Measurements from ENCODE around the gene HNRNPH1. TPM values are rescaled to one million over a fixed set of nuclear protein-coding genes. Genes with fewer than 3 reads are reported as not detected.
A peak's percentile ranks its signal among the peaks of the same experiment; 100 is the strongest.

HNRNPH1 gene
- total and polyA plus RNA-seq, 2 of the 13 experiments (the other 11 are each of a cell fraction or from before 2014, with no cell fraction given), result 382 to 1,064 TPM

GRCh38 chr5:179623906-179624741, 653 bp upstream of the HNRNPH1 start (continued):
- 0 out of 2 replicates have a peak, but pooled peaks have one; percentile 13 for TF ChIP-seq ETV5 (CRISPR knock-in tag; IDR thresholded peaks at IDR 0.05; ENCODE audit: borderline replicate concordance)
- TF ChIP-seq ZNF362 (CRISPR knock-in tag; IDR thresholded peaks at IDR 0.05; ENCODE audit: borderline replicate concordance), result peak; percentile 65; the same call in 1 of the 2 replicates
- peak; percentile 81 for TF ChIP-seq MAX (IDR thresholded peaks at IDR 0.05)
- no peak for TF ChIP-seq ZNF619 (CRISPR knock-in tag; IDR thresholded peaks at IDR 0.05)
- peak; percentile 80; the same call in 1 of the 2 replicates for TF ChIP-seq UBTF (CRISPR knock-in tag; IDR thresholded peaks at IDR 0.05)
- peak; percentile 72 for TF ChIP-seq PHF8 (CRISPR knock-in tag; IDR thresholded peaks at IDR 0.05)
- TF ChIP-seq E2F1 (CRISPR knock-in tag; IDR thresholded peaks at IDR 0.05), result peak; percentile 56; the same call in 1 of the 2 replicates
- peak; percentile 54; the same call in 1 of the 2 replicates for TF ChIP-seq ZNF564 (CRISPR knock-in tag; IDR thresholded peaks at IDR 0.05)
- no peak for TF ChIP-seq ATF4 (CRISPR knock-in tag; IDR thresholded peaks at IDR 0.05)
- 0 out of 2 replicates have a peak, but pooled peaks have one; percentile 37 for TF ChIP-seq IKZF5 (CRISPR knock-in tag; IDR thresholded peaks at IDR 0.05)
- TF ChIP-seq HMGA1 (CRISPR knock-in tag; conservative IDR thresholded peaks at IDR 0.05), result no peak
- peak; percentile 3; the same call in 1 of the 2 replicates for TF ChIP-seq CEBPG (CRISPR knock-in tag; IDR thresholded peaks at IDR 0.05)
- no peak for TF ChIP-seq SCMH1 (CRISPR knock-in tag; IDR thresholded peaks at IDR 0.05; ENCODE audit: borderline replicate concordance)
- peak; percentile 63; the same call in 1 of the 2 replicates for TF ChIP-seq ZNF333 (CRISPR knock-in tag; IDR thresholded peaks at IDR 0.05; ENCODE audit: borderline replicate concordance)
- no peak for TF ChIP-seq TRIM22 (IDR thresholded peaks at IDR 0.05)
- no peak for TF ChIP-seq MIER3 (CRISPR knock-in tag; IDR thresholded peaks at IDR 0.05; ENCODE audit: borderline replicate concordance)
- TF ChIP-seq ZNF605 (CRISPR knock-in tag; IDR thresholded peaks at IDR 0.05), result peak; percentile 82
- TF ChIP-seq ZNF205 (CRISPR knock-in tag; IDR thresholded peaks at IDR 0.05), result no peak
- TF ChIP-seq KLF6 (CRISPR knock-in tag; IDR thresholded peaks at IDR 0.05), result 0 out of 2 replicates have a peak, but pooled peaks have one; percentile 22
- peak; percentile 32; the same call in 1 of the 2 replicates for TF ChIP-seq SP2 (CRISPR knock-in tag; IDR thresholded peaks at IDR 0.05)

Measured in HepG2 (cell line).